GM12864 (cell line): Measurements from ENCODE around the gene SPTSSA.
"Not testable (repeated sequence)": the region's sequence is repeated elsewhere in the genome, so short reads cannot be mapped to it uniquely, and the experiment has no call there.

ENCODE experiments used
- DNase-seq: peaks from one replicate; pipeline ENCODE4 v3.0.0-alpha.2; 2011; ENCODE audit warnings: low read depth
- H3K4me3 ChIP-seq: 2 replicates; pipeline ENCODE4 v1.5.1; 2011; ENCODE audit warnings: mild to moderate bottlenecking, low read depth, low read length, control low read depth
- CTCF ChIP-seq: IDR thresholded peaks from 2 replicates; pipeline ENCODE4 v1.5.1; 2011; ENCODE audit warnings: low read depth, mild to moderate bottlenecking, moderate library complexity, low read length, control low read depth, inconsistent platforms; ENCODE audit errors: missing control alignments

SPTSSA gene

GRCh38 chr14:34438438-34438837 is 23.6 kb downstream of the SPTSSA start:
- no peak for DNase-seq
- no peak for TF ChIP-seq CTCF
- H3K4me3 ChIP-seq = no peak overlapping the region

GRCh38 chr14:34437729-34438080 is 24.3 kb downstream of the SPTSSA start:
- H3K4me3 ChIP-seq = no peak overlapping the region
- no peak for DNase-seq
- TF ChIP-seq CTCF = no peak

- TF ChIP-seq CTCF = no peak
- no peak for DNase-seq
Observed at GRCh38 chr14:34436960-34437728, 24.9 kb downstream of the SPTSSA start.

GRCh38 chr14:34436118-34436905 is 25.7 kb downstream of the SPTSSA start:
- no peak overlapping the region for H3K4me3 ChIP-seq
- DNase-seq = no peak
- no peak for TF ChIP-seq CTCF

More at GRCh38 chr14:34436960-34437728, 24.9 kb downstream of the SPTSSA start:
- H3K4me3 ChIP-seq = no peak overlapping the region

- TF ChIP-seq CTCF = no peak
- H3K4me3 ChIP-seq = no peak overlapping the region
- DNase-seq = no peak
Observed at GRCh38 chr14:34433957-34434356, 28.1 kb downstream of the SPTSSA start.

GRCh38 chr14:34428102-34428466 is 34.0 kb downstream of the SPTSSA start:
- DNase-seq, H3K4me3 ChIP-seq: not testable (repeated sequence)

- DNase-seq = no peak
- H3K4me3 ChIP-seq = no peak overlapping the region
- no peak for TF ChIP-seq CTCF
Observed at GRCh38 chr14:34426313-34427295, 35.4 kb downstream of the SPTSSA start.
